Activated CD8-positive, alpha-beta T cell treated with anti-CD3 and anti-CD28 coated beads for 36 hours (primary cell): ENCODE measurements around the gene SFRP5. TPM values are rescaled to one million over a fixed set of nuclear protein-coding genes. Genes with fewer than 3 reads are reported as not detected.

Experiments
- ATAC-seq: fragments of 200-7000 bp; cut with Tn5 transposase; one replicate; pipeline ENCODE4 v1.10.0; 2021; ENCODE audit warnings: mild to moderate bottlenecking, moderate library complexity
- CTCF ChIA-PET: fragments of 350-600 bp; sonication (Branson Sonifier 250); formaldehyde crosslinking; loops from one replicate; lab custom pipeline; 2021; ENCODE audit warnings: antibody characterized with exemption; lab: Charles Lee
- POLR2A ChIA-PET: fragments of 350-600 bp; sonication (Branson Sonifier 250); formaldehyde crosslinking; loops from one replicate; lab custom pipeline; 2021; ENCODE audit warnings: antibody characterized with exemption; lab: Charles Lee
- DNase-seq: peaks from one replicate; pipeline ENCODE4 v3.0.0-alpha.2; 2020
- H3K27ac Mint-ChIP-seq: one replicate; pipeline ENCODE4 v1.8.0; 2021; ENCODE audit warnings: mild to moderate bottlenecking, mixed read lengths
- H3K27me3 Mint-ChIP-seq: one replicate; pipeline ENCODE4 v1.8.0; 2021; ENCODE audit warnings: mixed read lengths
- H3K36me3 Mint-ChIP-seq: one replicate; pipeline ENCODE4 v1.8.0; 2021; ENCODE audit warnings: low read depth, mixed read lengths
- H3K4me1 Mint-ChIP-seq: one replicate; pipeline ENCODE4 v1.8.0; 2021; ENCODE audit warnings: low read depth, mixed read lengths
- H3K4me3 Mint-ChIP-seq: one replicate; pipeline ENCODE4 v1.8.0; 2021; ENCODE audit warnings: mild to moderate bottlenecking, moderate library complexity, mixed read lengths
- H3K9me3 Mint-ChIP-seq: one replicate; pipeline ENCODE4 v1.8.0; 2021; ENCODE audit warnings: mixed read lengths
- intact Hi-C: fragments of 100-400 bp; cut with micrococcal nuclease; formaldehyde crosslinking; loops from one replicate; pipeline ENCODE4 v1.10.0; 2022
- total RNA-seq, 2 experiments: library from RNA; stranded (reverse); gene quantifications; one replicate each; pipeline ENCODE4 v1.2.3, GENCODE V29; 2021
- TF ChIP-seq, protein P1 (sequence below): fragments of 200-600 bp; IDR thresholded peaks from one replicate; pipeline ENCODE4 v1.8.0; 2022; ENCODE audit warnings: antibody characterized with exemption, mild to moderate bottlenecking

SFRP5 gene
- total RNA-seq, 2 experiments from 2014 or later: 0.60 to 0.74 TPM

DNA sequence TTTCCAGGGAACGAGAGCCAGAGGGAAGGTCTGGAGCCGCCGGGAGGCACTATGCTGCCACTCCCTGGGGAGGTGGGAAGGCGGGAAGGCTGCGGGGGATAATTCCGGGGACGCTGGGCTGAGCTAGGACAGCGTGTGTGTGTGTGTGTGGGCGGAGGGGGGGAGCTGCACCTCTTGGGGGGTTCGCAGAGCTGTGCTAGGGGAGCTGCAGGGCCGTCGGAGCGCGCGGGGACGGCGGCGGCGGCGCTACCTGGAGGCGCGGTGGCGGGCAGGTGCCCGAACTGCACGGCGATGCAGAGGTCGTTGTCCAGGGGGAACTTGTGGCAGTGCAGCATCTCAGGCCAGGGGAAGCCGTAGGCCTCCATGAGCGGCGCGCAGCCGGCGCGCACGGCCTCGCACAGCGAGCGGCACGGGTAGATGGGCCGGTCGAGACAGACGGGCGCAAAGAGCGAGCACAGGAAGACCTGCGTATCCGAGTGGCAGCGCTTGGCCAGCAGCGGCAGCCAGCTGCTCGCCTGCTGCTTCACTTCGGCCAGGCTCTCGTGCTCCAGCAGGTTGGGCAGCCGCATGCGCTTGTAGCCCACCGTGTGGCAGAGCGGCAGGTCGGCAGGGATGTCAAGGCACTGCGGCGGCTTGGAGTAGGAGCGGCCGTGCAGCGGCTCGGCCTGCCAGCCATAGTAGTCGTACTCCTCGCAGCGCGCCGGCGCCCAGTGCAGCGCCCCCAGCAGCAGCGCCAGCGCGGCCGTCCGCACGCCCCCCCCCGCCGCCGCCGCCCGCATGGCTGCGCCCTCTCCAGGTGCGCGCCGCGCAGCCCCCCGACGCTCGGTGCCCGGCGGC is 526 bp downstream of the SFRP5 start:
- Mint-ChIP-seq H3K4me1 (peaks cover 13% of the 10 kb centered on the region), H3K9me3 (no peaks in the 10 kb centered on the region), H3K36me3 (no peaks in the 10 kb centered on the region), H3K27ac (no peak overlapping the region), H3K27me3 (peaks cover 21% of the 10 kb centered on the region), H3K4me3 (peak overlapping the region; percentile 73)
- TF ChIP-seq, protein P1, sequence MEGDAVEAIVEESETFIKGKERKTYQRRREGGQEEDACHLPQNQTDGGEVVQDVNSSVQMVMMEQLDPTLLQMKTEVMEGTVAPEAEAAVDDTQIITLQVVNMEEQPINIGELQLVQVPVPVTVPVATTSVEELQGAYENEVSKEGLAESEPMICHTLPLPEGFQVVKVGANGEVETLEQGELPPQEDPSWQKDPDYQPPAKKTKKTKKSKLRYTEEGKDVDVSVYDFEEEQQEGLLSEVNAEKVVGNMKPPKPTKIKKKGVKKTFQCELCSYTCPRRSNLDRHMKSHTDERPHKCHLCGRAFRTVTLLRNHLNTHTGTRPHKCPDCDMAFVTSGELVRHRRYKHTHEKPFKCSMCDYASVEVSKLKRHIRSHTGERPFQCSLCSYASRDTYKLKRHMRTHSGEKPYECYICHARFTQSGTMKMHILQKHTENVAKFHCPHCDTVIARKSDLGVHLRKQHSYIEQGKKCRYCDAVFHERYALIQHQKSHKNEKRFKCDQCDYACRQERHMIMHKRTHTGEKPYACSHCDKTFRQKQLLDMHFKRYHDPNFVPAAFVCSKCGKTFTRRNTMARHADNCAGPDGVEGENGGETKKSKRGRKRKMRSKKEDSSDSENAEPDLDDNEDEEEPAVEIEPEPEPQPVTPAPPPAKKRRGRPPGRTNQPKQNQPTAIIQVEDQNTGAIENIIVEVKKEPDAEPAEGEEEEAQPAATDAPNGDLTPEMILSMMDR: no peak
- ATAC-seq: peak; percentile 67
- intact Hi-C loops: no loop called here
- DNase-seq: peak; percentile 35
- CTCF ChIA-PET: interaction anchor here (1.5 kb wide), 1 partner anchor 35 kb away, joined by 3 read pairs; the partner anchor contains the start of gene ZFYVE27
- POLR2A ChIA-PET: interaction anchor here (1.6 kb wide), 1 partner anchor 34 kb away, joined by 4 read pairs; the partner anchor contains the start of gene ZFYVE27

DNA sequence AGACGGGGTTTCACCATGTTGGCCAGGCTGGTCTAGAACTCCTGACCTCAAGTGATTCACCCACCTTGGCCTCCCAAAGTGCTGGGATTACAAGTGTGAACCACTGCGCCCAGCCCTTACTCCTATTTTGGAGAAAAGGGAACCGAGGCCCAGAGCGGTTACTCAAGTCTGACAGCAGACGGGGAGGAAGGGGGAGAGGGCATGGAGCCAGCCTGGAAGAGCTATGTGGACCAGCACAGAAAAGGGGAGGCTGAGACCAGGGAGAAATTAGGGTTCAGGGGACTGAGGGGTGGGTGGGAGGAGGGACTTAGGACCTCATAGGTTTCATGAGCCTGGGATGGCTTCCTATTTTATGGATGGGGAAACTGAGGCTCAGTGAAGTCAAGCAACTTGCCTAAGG is 1.5 kb downstream of the SFRP5 start:
- intact Hi-C loops: no loop called here
- H3K4me1 Mint-ChIP-seq: peaks cover 13% of the 10 kb centered on the region
- peak overlapping the region; percentile 73 for H3K4me3 Mint-ChIP-seq
- no peak overlapping the region for H3K27ac Mint-ChIP-seq
- H3K9me3 Mint-ChIP-seq: no peaks in the 10 kb centered on the region
- TF ChIP-seq, protein P1: no peak
- H3K36me3 Mint-ChIP-seq: no peaks in the 10 kb centered on the region
- DNase-seq (no peak), ATAC-seq (no peak)
- H3K27me3 Mint-ChIP-seq: peaks cover 21% of the 10 kb centered on the region
- CTCF ChIA-PET: no interaction called here
- POLR2A ChIA-PET: no interaction called here

DNA sequence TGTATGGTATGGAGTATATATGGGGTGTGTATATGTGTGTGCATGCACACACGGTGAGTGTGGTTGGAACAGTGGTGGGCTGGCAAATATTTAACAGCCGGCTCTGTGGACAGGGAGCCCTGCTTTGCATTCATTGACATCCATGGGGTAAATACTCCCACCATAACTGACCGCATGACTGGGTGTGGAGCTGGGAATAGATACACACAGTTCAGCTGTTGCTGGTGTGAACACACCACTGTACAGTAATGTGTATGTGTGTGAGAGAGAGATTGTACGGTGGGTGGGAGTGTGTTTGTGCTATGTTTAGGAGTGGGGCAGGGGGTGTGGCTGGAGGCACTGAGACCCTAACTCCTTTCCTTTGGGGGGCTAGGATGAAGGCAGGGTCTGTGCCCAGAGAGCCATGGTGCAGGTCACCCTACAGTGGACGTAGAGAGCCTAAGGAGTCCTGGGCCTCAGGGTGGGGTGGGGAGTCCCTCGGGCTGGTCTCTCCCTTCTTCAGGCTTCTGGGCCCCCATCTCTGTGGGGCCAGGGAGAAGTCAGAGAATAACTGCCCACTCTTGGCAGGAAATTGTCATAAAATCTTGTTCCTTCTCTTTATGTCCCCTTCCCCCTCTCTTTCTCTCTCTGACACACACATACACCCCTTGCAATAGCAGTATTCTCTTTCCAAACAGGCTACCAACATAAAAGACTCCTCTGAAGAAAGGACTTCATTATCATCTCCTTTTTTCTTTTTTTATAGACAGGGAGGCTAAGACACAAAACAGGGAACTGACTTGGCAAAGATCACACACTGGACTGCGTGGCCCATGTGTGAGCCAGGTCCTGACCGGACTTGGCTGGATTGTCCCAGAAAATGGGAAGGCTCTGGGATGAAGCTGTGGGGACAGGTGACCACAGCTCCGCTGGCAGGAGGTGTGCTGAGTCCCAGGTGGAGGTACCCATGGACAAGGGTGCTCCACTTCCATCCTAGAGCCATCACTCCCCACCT is 3.2 kb downstream of the SFRP5 start:
- Mint-ChIP-seq H3K9me3 (no peaks in the 10 kb centered on the region), H3K27me3 (peaks cover 21% of the 10 kb centered on the region), H3K27ac (no peak overlapping the region), H3K4me1 (peaks cover 13% of the 10 kb centered on the region), H3K4me3 (no peak overlapping the region), H3K36me3 (no peaks in the 10 kb centered on the region)
- ATAC-seq: no peak
- DNase-seq: no peak
- ChIA-PET CTCF (interaction anchor here (1.2 kb wide), 1 partner anchor 12 kb away, joined by 3 read pairs; no protein-coding TSS in a partner anchor), POLR2A (no interaction called here)
- TF ChIP-seq, protein P1: no peak
- intact Hi-C loops: no loop called here

DNA sequence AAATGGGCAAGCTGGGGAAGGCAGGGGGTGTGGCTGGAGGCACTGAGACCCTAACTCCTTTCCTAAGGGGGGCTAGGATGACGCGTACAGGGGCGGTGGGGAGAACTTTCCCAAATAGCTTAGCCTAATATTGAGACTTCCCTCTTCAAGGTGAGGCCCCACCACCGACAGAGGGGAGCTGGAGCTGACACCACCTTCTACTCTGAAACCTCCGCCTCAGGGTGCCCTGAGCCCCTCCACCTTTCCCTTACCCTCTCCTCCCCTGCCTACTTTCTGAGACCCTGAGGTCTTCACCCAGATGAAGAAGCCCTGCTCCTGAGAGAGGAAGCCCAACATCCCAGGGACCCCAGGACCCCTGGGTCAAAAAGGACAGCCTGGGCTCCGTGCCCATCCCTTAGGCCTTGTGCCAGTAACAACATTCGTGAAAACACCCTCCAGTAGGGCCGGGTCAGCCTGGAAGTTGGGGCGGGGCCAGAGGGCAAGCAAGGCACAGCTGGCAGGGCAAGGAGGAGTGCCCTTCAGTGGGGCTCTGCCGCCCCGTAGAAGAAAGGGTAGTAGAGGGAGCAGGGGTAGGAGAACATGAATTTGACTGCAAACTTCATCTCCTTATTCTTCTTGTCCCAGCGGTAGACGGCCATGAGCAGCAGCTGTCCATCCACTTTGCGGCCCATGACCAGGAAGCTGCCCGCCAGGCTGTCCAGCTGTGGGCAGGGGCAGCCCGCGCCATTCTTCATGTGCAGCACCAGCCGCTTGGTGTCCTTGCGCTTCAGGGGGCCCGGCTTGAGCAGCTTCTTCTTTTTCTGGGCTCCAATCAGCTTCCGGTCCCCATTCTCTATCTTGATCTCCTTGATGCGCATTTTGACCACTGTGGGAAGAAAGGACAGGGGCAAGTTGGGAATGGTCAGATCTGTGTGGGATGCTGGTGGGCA is 4.5 kb downstream of the SFRP5 start:
- ATAC-seq (no peak), DNase-seq (no peak)
- H3K9me3 Mint-ChIP-seq: no peaks in the 10 kb centered on the region
- ChIA-PET POLR2A (interaction anchor here (0.9 kb wide), 1 partner anchor 10 kb away, joined by 3 read pairs; no protein-coding TSS in a partner anchor), CTCF (interaction anchor here (1.2 kb wide), 2 partner anchors 13 to 66 kb away, joined by 3 to 4 read pairs; no protein-coding TSS in a partner anchor)
- H3K36me3 Mint-ChIP-seq: no peaks in the 10 kb centered on the region
- intact Hi-C loops: no loop called here
- H3K4me3 Mint-ChIP-seq: no peak overlapping the region
- TF ChIP-seq, protein P1: no peak
- H3K27ac Mint-ChIP-seq: no peak overlapping the region
- peaks cover 16% of the 10 kb centered on the region for H3K27me3 Mint-ChIP-seq
- H3K4me1 Mint-ChIP-seq: peaks cover 12% of the 10 kb centered on the region
